NCI-H146 treated with DMSO at 0.1 percent for 48 hours (cell line): ENCODE measurements around the gene SLC6A8.

Source experiments
- DNase-seq: peaks from one replicate; lab custom pipeline; 2025; ENCODE audit not compliant: unreplicated experiment; lab: John Stamatoyannopoulos, UW

SLC6A8 gene

DNA sequence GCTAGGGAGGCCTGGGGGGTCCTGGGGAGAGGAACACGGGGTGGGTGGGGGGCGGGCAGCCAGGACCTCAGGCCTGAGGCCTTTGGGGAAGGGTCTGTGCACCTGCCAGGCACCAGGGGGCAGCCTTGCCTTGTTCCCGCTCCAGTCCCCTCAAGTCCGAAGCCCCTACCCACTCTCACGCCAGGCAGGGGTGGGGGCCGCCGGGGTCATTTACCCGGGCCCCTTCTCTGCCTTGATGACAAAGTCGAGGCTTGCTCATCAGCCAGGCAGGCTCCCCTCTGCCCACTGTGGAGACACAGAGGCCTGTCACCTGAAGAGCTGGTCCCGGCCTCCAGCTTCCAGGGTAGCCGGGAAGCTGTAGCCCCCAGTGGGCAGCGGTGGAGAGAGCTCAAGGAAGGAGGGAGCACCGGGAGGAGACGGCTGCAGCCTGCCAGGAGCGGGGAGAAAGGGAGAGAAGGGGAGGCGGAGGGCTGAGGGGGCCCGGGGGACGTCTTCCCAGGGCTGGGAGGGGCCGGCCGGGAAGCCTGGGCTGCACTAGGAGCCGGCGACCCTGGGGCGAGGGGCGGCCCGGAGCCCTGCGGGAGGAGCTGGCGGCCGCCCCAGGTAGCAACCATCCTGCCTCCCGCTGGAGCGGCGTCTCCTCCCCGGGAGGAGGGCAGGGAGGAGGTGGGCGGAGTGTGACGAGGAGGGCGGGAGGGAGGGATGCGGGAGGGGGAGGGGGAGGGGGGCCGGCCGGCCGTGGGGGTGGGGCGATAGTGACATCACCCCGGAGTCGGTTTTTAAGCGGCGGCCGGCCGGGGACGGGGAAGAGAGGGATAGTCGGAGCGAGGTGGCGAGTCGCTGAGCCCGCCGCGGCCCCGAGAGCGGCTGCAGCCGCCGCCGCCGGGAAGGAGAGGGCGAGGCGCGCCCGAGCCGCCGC is at the start of gene SLC6A8:
SLC6A8 (plus strand) TSS at position 806 of the 919 bp plus-strand sequence. CDS start 649 bp downstream, outside the sequence.
- DNase-seq = peak; percentile 18

- DNase-seq = no peak
These were observed 49.7 kb upstream of the SLC6A8 start for GRCh38 chrX:153638041-153638371.

DNA sequence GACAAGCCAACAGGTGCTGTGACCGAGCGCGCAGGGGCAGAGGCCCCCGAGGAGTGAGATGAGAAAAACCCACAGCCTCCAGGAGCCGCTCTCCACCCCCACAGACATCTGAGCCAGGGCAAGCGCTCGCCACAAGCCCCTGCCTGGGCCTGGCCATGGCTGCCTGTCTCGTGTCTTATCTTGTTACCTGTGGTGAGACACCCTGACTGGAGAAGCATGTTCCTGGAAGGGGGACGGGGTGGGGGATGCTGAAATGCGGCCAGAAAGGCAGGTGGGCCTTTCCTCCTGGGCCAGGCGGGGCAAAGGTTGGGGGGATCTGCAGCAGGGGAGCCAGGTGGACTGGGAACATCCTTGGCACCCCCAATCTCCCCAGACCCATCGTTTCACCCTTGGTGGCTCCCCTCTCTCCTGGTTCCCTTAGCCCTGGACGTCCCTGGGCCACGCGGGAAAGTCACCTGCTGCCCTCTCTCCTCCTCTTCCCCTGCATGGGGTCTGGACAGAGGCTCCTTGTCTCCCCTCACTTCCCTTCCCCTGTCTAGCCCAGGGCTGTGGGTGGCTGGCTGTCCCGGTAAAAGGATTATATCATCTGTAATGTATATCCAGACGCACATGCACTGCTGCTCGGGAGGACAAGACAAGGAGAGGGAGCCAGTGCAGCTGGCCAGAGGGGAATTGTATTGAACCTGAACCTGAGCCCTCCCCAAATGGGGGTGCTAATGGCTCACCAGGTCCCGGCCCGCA is 49.1 kb upstream of the SLC6A8 start:
- no peak for DNase-seq

- no peak for DNase-seq
These were observed 48.3 kb upstream of the SLC6A8 start for GRCh38 chrX:153639177-153640044.

- DNase-seq = no peak
These were observed 47.6 kb upstream of the SLC6A8 start for GRCh38 chrX:153640045-153640686.

GRCh38 chrX:153640736-153641575 is 46.8 kb upstream of the SLC6A8 start:
- no peak for DNase-seq

DNA sequence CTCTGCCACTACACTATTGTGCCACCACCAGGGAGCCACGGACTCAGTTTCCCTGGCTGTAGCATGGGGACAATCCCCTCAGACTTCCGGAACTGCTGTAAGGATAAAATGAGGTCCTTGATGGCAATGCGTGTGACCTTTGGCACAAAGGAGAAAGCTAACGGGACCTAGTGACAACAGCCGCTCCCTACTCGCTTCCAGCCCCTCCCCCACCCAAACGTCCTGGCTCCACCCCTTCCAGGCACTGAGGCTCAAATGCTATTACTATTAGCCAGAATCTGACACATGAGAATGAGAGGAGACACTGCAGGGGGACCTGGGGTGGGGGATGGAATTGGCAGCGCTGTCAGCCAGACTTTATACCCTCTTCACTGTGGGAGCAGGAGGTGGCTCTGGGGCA is 46.1 kb upstream of the SLC6A8 start:
- no peak for DNase-seq

DNA sequence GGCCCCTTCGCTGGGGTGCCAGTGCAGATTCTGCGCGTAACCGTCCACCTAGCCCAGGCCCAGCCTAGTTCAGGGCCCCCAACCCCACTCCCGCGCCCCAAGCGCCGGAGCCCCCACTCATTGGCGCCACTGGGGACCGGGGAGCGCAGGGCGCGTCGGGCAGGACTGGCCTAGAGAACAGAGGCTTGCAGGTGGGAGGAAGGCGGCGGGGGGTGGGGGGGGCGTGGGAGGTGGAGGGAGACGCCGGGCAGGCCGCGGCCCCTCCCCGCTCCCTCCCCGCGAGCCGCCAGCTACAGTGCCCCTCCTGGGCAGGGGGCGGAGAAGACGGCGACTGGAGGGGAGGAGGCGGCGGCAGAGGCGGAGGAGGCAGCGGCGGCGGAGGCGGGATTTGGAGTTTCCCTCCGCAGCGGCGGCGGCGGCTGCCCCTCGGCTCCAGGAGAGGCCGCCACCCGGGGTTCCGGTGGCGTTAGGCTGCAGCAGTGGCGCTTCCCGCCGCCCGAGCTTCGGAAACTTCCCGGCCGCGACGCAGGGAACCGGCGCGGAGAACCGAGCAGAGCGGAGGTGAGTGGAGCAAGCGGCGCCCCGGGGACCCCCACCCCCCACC is 45.6 kb upstream of the SLC6A8 start:
- no peak for DNase-seq

DNA sequence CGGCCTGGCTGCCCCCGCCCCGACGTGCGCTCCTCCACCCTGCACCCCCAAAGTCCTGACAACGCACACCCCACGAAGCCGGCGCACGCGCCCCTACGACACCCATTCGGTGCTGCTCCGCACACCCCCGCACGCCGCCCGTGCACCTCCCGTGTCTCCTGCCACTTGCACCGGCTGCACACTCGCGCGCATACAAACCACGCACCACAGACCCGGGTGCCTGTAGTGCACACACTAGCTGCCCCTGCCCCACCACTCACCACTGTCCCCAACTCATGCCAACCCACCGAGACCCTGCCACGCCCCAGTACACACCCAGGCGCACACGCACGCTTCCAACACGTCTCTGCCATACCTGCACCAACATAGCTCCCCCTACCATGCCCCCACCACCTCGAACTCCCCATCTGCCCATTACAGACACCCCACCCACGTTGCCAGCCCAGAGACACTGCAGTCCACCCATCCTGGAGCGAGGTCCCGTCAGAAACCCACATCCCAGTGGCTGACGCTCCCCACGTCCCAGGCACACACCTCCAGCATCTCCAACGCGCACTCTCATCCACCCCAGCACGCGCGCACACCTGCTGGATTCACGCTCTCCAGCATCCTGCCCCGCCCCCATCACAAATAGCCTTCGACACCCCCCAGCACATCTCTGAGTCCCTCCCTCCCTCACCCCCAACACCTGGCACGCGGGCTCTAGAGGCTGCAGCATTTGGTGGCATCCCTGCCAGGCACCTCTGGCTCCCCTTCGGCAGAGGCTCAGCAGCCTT is 44.9 kb upstream of the SLC6A8 start:
- DNase-seq = no peak

GRCh38 chrX:153643431-153644351 is 44.0 kb upstream of the SLC6A8 start:
- DNase-seq = no peak

DNA sequence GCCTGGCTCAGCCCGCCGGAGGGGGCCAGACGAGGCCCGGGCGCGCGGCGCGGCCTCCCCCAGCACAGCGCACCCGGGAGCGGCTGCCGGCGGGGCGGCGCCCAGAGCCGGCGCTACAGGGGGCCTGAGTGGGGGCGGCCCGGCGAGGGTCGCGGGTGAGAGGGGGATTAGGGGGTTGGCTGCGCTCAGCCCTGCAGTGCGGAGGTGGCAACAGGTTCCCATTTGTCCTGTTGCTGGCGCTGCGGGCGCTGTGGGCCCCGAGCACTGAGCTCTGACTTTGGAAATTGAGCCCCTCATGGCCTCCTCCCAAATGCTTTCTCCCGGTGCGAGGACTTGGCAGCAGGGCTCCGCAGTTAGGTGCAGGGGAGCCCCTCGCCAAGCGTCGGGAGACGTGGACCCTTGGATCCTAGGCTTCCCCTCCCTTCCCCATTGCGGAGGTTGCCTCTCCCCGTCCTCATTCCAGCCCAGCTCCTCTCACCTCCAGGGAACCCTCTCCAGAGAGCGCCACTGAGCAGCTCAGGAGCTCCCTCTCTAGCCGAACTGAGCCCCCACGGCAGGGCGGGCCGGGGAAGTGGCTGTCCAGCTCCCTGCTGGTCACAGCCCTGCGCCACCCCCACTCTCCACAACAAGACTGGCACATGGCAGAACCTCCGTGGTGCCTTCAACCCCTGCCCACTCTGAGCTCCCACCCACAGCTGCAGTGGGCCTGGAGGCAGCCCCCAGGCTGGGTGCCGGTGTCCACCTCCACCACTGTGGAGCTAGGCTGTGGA is 43.2 kb upstream of the SLC6A8 start:
- no peak for DNase-seq

GRCh38 chrX:153645151-153645550 is 42.6 kb upstream of the SLC6A8 start:
- DNase-seq = no peak

- no peak for DNase-seq
These were observed 41.7 kb upstream of the SLC6A8 start for GRCh38 chrX:153645921-153646488.

DNA sequence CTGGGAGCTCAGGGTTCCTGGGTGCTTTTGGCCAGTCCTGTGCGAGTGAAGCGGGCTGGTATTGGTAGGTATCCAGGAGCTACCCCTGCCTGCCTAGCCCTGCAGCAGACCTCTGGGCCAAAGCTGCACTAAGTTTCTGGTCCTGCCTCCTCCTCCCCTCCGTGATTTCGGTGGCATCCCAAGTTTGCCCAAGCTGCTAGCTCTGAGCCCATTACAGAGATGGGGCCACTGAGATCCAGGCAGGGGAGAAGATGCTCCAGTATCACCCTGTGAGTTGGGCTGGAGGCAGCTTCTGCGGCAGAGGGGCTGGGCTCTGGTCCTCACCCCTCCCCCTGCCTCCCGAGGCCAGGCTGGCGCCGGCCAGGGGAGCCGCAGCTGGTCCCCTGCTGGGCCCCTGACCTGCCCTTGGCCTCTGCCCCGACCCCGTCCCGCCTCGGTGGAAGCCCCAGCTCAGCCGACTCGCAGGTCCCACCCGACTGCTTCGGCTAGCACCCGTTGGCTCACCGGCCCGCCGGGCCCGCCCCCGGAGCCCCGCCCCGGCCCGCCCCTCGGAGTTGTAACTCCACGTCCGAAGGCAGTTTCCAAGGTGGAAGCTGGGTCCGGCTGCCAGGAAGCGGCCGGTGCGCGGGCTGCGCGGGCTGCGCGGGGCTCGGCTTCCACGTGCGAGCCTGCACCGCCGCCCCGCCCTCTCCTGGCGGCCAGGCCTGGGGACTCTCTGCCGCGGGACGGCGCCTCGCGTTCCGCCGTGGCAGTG is 40.9 kb upstream of the SLC6A8 start, which contains the start of gene DUSP9:
DUSP9 (plus strand) TSS at position 584 of the 754 bp plus-strand sequence. CDS start 751 bp downstream, outside the sequence.
- no peak for DNase-seq

DNA sequence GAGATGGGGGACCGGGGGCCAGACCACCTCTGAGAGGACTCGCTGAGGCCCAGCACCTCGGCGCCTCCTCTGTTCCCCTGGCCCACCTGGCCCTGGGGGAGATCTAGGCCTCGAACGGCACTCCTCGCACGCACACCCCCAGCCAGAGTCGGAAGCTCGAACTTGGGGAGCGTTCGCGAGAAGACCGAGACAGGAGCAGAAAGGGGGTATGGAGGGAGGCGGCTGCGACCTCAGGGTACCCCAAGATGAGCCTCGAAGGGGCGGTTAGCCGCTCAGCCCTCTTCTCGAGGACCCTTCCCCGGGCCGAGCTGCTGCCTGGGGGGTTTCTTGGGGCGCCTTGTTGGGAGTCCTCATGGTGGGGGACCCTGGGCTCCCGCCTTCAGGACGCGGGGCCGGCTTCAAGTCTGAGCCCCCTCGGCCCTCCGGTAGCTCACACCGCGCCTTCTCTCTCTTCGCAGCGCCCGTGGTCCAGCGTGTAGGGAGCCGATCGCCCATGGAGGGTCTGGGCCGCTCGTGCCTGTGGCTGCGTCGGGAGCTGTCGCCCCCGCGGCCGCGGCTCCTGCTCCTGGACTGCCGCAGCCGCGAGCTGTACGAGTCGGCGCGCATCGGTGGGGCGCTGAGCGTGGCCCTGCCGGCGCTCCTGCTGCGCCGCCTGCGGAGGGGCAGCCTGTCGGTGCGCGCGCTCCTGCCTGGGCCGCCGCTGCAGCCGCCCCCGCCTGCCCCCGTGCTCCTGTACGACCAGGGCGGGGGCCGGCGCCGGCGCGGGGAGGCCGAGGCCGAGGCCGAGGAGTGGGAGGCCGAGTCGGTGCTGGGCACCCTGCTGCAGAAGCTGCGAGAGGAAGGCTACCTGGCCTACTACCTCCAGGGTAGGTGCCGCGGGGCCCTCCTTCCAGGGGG is 40.0 kb upstream of the SLC6A8 start:
- DNase-seq = no peak
